Measurements from ENCODE around the gene MRPL19. TPM values are rescaled to one million over a fixed set of nuclear protein-coding genes. Genes with fewer than 3 reads are reported as not detected.

MRPL19 gene
- total RNA-seq, 1 experiment from 2014 or later, result 65.3 TPM

DNA sequence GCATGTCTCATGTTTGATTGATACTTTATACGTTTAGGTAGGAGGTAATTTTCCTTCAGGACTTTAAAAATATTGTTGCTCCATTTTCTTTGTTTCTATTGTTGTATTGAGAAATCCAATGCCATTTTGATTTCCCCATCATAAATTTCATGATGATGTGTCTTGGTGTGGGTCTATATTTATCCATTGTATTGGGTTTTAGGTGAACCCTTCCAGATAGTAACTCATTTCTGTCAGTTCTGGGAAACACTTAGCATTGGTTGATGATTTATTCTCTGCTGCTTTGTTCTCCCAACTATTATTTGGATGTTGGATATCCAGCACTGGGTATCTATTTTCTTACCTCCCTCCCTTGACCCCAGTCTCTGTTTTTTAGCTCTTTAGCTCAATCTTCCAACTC, 10.0 kb downstream of the MRPL19 start:
- Histone ChIP-seq H3K9ac (ENCODE audit: low read length) (no peak overlapping the region), H3K27ac (ENCODE audit: low read depth, low read length) (no peak overlapping the region), H3K27me3 (ENCODE audit: insufficient read depth, low read length) (no peaks in the 10 kb centered on the region), H2AFZ (ENCODE audit: low read depth, low read length, poor library complexity, severe bottlenecking) (no peak overlapping the region), H3K4me3 (replicated peaks in 1 of 2; ENCODE audit: low read depth in 1 of 2, low read length in 2 of 2) (no peak overlapping the region), H3K4me2 (ENCODE audit: low read length) (no peak overlapping the region), H3K36me3 (ENCODE audit: control insufficient read depth in 1 of 2, insufficient read depth in 2 of 2, low read length in 2 of 2) (peaks cover 43 to 54% of the 10 kb centered on the region in 2 experiments; a peak in 3 of 4 replicates), H4K20me1 (ENCODE audit: insufficient read depth) (no peaks in the 10 kb centered on the region), H3K79me2 (ENCODE audit: insufficient read depth, low read length) (peaks cover 57% of the 10 kb centered on the region), H3K9me3 (ENCODE audit: control insufficient read depth in 1 of 2, insufficient read depth in 1 of 2, low read depth in 1 of 2, low read length in 2 of 2) (no peaks in the 10 kb centered on the region), H3K9me2 (ENCODE audit: insufficient read depth) (no peaks in the 10 kb centered on the region), H3K4me1 (ENCODE audit: control insufficient read depth in 1 of 2, insufficient read depth in 2 of 2, low read length in 2 of 2) (no peaks in the 10 kb centered on the region)
- CTCF ChIA-PET, result interaction anchor here (1.9 kb wide), 1 partner anchor 20 kb away, joined by 4 read pairs; no protein-coding TSS in a partner anchor
- ATAC-seq (no peak), DNase-seq (ENCODE audit: low read depth, low spot score) (no peak)
- intact Hi-C loops (cut with micrococcal nuclease), result no loop called here
- no TSS peak for BruUV-seq (replicated peaks)
- RAD21 ChIA-PET (ENCODE audit: low non-redundant PET in 1 of 2, low total read pairs in 2 of 2, uncharacterized antibody in 2 of 2, unreplicated experiment in 2 of 2), result no interaction called here
- POLR2A ChIA-PET, result no interaction called here
- TF ChIP-seq, protein P1, sequence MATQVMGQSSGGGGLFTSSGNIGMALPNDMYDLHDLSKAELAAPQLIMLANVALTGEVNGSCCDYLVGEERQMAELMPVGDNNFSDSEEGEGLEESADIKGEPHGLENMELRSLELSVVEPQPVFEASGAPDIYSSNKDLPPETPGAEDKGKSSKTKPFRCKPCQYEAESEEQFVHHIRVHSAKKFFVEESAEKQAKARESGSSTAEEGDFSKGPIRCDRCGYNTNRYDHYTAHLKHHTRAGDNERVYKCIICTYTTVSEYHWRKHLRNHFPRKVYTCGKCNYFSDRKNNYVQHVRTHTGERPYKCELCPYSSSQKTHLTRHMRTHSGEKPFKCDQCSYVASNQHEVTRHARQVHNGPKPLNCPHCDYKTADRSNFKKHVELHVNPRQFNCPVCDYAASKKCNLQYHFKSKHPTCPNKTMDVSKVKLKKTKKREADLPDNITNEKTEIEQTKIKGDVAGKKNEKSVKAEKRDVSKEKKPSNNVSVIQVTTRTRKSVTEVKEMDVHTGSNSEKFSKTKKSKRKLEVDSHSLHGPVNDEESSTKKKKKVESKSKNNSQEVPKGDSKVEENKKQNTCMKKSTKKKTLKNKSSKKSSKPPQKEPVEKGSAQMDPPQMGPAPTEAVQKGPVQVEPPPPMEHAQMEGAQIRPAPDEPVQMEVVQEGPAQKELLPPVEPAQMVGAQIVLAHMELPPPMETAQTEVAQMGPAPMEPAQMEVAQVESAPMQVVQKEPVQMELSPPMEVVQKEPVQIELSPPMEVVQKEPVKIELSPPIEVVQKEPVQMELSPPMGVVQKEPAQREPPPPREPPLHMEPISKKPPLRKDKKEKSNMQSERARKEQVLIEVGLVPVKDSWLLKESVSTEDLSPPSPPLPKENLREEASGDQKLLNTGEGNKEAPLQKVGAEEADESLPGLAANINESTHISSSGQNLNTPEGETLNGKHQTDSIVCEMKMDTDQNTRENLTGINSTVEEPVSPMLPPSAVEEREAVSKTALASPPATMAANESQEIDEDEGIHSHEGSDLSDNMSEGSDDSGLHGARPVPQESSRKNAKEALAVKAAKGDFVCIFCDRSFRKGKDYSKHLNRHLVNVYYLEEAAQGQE (IDR thresholded peaks at IDR 0.05; ENCODE audit: low read depth), result no peak
- TF ChIP-seq, protein P2, sequence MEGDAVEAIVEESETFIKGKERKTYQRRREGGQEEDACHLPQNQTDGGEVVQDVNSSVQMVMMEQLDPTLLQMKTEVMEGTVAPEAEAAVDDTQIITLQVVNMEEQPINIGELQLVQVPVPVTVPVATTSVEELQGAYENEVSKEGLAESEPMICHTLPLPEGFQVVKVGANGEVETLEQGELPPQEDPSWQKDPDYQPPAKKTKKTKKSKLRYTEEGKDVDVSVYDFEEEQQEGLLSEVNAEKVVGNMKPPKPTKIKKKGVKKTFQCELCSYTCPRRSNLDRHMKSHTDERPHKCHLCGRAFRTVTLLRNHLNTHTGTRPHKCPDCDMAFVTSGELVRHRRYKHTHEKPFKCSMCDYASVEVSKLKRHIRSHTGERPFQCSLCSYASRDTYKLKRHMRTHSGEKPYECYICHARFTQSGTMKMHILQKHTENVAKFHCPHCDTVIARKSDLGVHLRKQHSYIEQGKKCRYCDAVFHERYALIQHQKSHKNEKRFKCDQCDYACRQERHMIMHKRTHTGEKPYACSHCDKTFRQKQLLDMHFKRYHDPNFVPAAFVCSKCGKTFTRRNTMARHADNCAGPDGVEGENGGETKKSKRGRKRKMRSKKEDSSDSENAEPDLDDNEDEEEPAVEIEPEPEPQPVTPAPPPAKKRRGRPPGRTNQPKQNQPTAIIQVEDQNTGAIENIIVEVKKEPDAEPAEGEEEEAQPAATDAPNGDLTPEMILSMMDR (IDR thresholded peaks at IDR 0.05 in 2 of 3, conservative IDR thresholded peaks at IDR 0.05 in 1 of 3; ENCODE audit: borderline replicate concordance in 1 of 3, insufficient read depth in 1 of 3, low read depth in 2 of 3, low read length in 2 of 3), result no peak
- TF ChIP-seq TCF7L2 (IDR thresholded peaks at IDR 0.05; ENCODE audit: borderline replicate concordance, extremely low read depth, insufficient read depth, insufficient read length), result no peak
- no peak for TF ChIP-seq EGR1 (IDR thresholded peaks at IDR 0.05; ENCODE audit: low read depth)
- no peak for TF ChIP-seq JUND (IDR thresholded peaks at IDR 0.05)
- TF ChIP-seq FOSL1 (IDR thresholded peaks at IDR 0.05; ENCODE audit: low read depth), result no peak
- TF ChIP-seq ZFX (IDR thresholded peaks at IDR 0.05), result no peak
- no peak for TF ChIP-seq ELF1 (IDR thresholded peaks at IDR 0.05; ENCODE audit: borderline replicate concordance, low read depth)
- TF ChIP-seq EZH2phosphoT487 (IDR thresholded peaks at IDR 0.05; ENCODE audit: borderline replicate concordance), result no peak
- no peak for TF ChIP-seq CBX3 (IDR thresholded peaks at IDR 0.05; ENCODE audit: low read depth)
- no peak for TF ChIP-seq EZH2 (IDR thresholded peaks at IDR 0.05)
- TF ChIP-seq CEBPB (IDR thresholded peaks at IDR 0.05; ENCODE audit: low read depth), result no peak
- TF ChIP-seq RAD21 (IDR thresholded peaks at IDR 0.05; ENCODE audit: low read depth), result no peak
- no peak for TF ChIP-seq SIN3A (IDR thresholded peaks at IDR 0.05; ENCODE audit: low read depth)

All from HCT116 (cell line).